Astrocyte (in vitro differentiated cells and primary cell): ENCODE measurements around the gene STRBP. TPM values are rescaled to one million over a fixed set of nuclear protein-coding genes. Genes with fewer than 3 reads are reported as not detected.

Source experiments
- DNase-seq: peaks from one replicate; pipeline ENCODE4 v3.0.0-alpha.2; 2010; ENCODE audit warnings: low read depth
- FAIRE-seq: peaks from 2 replicates; lab custom pipeline; 2011; peaks lifted over from hg19 to GRCh38; lab: Jason Lieb, UNC
- H2AFZ ChIP-seq: 2 replicates; pipeline ENCODE4 v1.6.0; 2012; ENCODE audit warnings: low read depth, low read length, inconsistent platforms
- H3K27ac ChIP-seq: 2 replicates; pipeline ENCODE4 v1.5.1; 2011; ENCODE audit warnings: low read depth, low read length, inconsistent platforms
- H3K27me3 ChIP-seq: 2 replicates; pipeline ENCODE4 v1.6.0; 2011; ENCODE audit warnings: low read length, inconsistent platforms; ENCODE audit not compliant: insufficient read depth
- H3K36me3 ChIP-seq: 2 replicates; pipeline ENCODE4 v1.5.1; 2011; ENCODE audit warnings: low read length, inconsistent platforms; ENCODE audit not compliant: insufficient read depth
- H3K4me1 ChIP-seq: 2 replicates; pipeline ENCODE4 v1.5.1; 2011; ENCODE audit warnings: low read length, inconsistent platforms; ENCODE audit not compliant: insufficient read depth
- H3K4me2 ChIP-seq: 2 replicates; pipeline ENCODE4 v1.6.0; 2012; ENCODE audit warnings: low read length, inconsistent platforms
- H3K4me3 ChIP-seq: 2 replicates; pipeline ENCODE4 v1.5.1; 2011; ENCODE audit warnings: low read depth, mild to moderate bottlenecking, low read length, inconsistent platforms; ENCODE audit not compliant: insufficient read depth
- H3K79me2 ChIP-seq: 2 replicates; pipeline ENCODE4 v1.6.0; 2012; ENCODE audit warnings: mild to moderate bottlenecking, low read length, inconsistent platforms; ENCODE audit not compliant: insufficient read depth
- H3K9ac ChIP-seq: 2 replicates; pipeline ENCODE4 v1.6.0; 2012; ENCODE audit warnings: mild to moderate bottlenecking, low read length, inconsistent platforms
- H3K9me3 ChIP-seq: 2 replicates; pipeline ENCODE4 v1.5.1; 2012; ENCODE audit warnings: low read depth, mild to moderate bottlenecking, low read length, inconsistent platforms; ENCODE audit not compliant: insufficient read depth
- H4K20me1 ChIP-seq: 2 replicates; pipeline ENCODE4 v1.6.0; 2012; ENCODE audit warnings: low read length, inconsistent platforms; ENCODE audit not compliant: insufficient read depth
- H3K27ac Mint-ChIP-seq: one replicate; pipeline ENCODE4 v1.8.0; 2021; ENCODE audit warnings: mild to moderate bottlenecking, mixed read lengths; ENCODE audit not compliant: unreplicated experiment
- H3K27me3 Mint-ChIP-seq: one replicate; pipeline ENCODE4 v1.8.0; 2021; ENCODE audit warnings: low read depth, mixed read lengths; ENCODE audit not compliant: unreplicated experiment
- H3K36me3 Mint-ChIP-seq: one replicate; pipeline ENCODE4 v1.8.0; 2021; ENCODE audit warnings: low read depth, mixed read lengths; ENCODE audit not compliant: unreplicated experiment
- H3K4me1 Mint-ChIP-seq: one replicate; pipeline ENCODE4 v1.8.0; 2021; ENCODE audit warnings: low read depth, mixed read lengths; ENCODE audit not compliant: unreplicated experiment
- H3K4me3 Mint-ChIP-seq: one replicate; pipeline ENCODE4 v1.8.0; 2021; ENCODE audit warnings: mild to moderate bottlenecking, moderate library complexity, mixed read lengths; ENCODE audit not compliant: unreplicated experiment
- H3K9me3 Mint-ChIP-seq: one replicate; pipeline ENCODE4 v1.8.0; 2021; ENCODE audit warnings: mild to moderate bottlenecking, mixed read lengths; ENCODE audit not compliant: unreplicated experiment
- CTCF ChIP-seq: IDR thresholded peaks from 2 replicates; pipeline ENCODE4 v1.5.1; 2011; ENCODE audit warnings: low read depth, mild to moderate bottlenecking, inconsistent platforms, low read length, moderate library complexity; ENCODE audit not compliant: insufficient read depth
- EZH2 ChIP-seq: IDR thresholded peaks from 2 replicates; pipeline ENCODE4 v1.6.1; 2012; ENCODE audit warnings: mild to moderate bottlenecking, low read length, inconsistent platforms; ENCODE audit not compliant: insufficient read depth
- total RNA-seq: library from RNA; stranded (reverse); gene quantifications from 2 replicates; pipeline ENCODE4 v1.2.1, GENCODE V29; 2021

Gene STRBP
- total RNA-seq, 1 donor from 2014 or later, result 13.1 TPM

GRCh38 chr9:123120131-123120530, 148.3 kb downstream of the STRBP start:
- H3K27ac ChIP-seq, result no peak overlapping the region
- Mint-ChIP-seq H3K9me3 (no peaks in the 10 kb centered on the region), H3K4me1 (peaks cover 10% of the 10 kb centered on the region), H3K27ac (no peak overlapping the region), H3K36me3 (peaks cover 14% of the 10 kb centered on the region), H3K4me3 (no peak overlapping the region), H3K27me3 (no peaks in the 10 kb centered on the region)
- peak overlapping the region; percentile 16 for H3K4me2 ChIP-seq
- H3K9me3 ChIP-seq, result no peaks in the 10 kb centered on the region
- no peaks in the 10 kb centered on the region for H3K79me2 ChIP-seq
- DNase-seq (peak; percentile 32), FAIRE-seq (no peak)
- peaks cover 8% of the 10 kb centered on the region for H3K4me1 ChIP-seq
- no peaks in the 10 kb centered on the region for H4K20me1 ChIP-seq
- H2AFZ ChIP-seq, result no peak overlapping the region
- H3K9ac ChIP-seq, result no peak overlapping the region
- H3K4me3 ChIP-seq, result no peak overlapping the region
- TF ChIP-seq EZH2 (no peak), CTCF (no peak)
- H3K27me3 ChIP-seq, result no peaks in the 10 kb centered on the region
- no peaks in the 10 kb centered on the region for H3K36me3 ChIP-seq

DNA sequence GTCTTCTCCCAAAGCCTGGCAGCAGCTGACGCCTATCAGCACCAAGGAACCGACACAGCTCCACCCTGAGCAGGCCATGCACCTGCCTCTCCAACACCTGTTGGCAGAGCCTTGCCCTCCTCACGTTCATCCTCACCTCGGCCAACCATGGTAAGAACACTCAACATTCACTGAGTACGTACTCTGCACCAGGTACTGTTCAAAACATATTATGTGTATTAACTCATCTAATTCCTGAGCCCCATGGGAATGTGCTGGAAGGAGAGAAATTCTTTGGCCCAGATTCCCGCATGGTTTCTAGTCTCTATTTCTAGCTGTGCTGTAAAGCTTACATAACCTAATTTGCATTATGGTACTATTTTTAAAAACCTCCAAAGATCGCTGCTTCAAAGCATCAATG, 148.8 kb downstream of the STRBP start:
- H3K4me2 ChIP-seq, result peak overlapping the region; percentile 16
- H3K27ac ChIP-seq, result no peak overlapping the region
- H4K20me1 ChIP-seq, result no peaks in the 10 kb centered on the region
- Mint-ChIP-seq H3K4me3 (no peak overlapping the region), H3K27ac (no peak overlapping the region), H3K27me3 (no peaks in the 10 kb centered on the region), H3K36me3 (peaks cover 14% of the 10 kb centered on the region), H3K9me3 (no peaks in the 10 kb centered on the region), H3K4me1 (peaks cover 10% of the 10 kb centered on the region)
- no peaks in the 10 kb centered on the region for H3K79me2 ChIP-seq
- H3K9me3 ChIP-seq, result no peaks in the 10 kb centered on the region
- no peak for FAIRE-seq
- no peak overlapping the region for H2AFZ ChIP-seq
- no peak overlapping the region for H3K9ac ChIP-seq
- no peaks in the 10 kb centered on the region for H3K27me3 ChIP-seq
- TF ChIP-seq EZH2, result no peak
- TF ChIP-seq CTCF, result no peak
- H3K36me3 ChIP-seq, result no peaks in the 10 kb centered on the region
- DNase-seq, result peak; percentile 56
- H3K4me1 ChIP-seq, result peaks cover 8% of the 10 kb centered on the region
- H3K4me3 ChIP-seq, result no peak overlapping the region

DNA sequence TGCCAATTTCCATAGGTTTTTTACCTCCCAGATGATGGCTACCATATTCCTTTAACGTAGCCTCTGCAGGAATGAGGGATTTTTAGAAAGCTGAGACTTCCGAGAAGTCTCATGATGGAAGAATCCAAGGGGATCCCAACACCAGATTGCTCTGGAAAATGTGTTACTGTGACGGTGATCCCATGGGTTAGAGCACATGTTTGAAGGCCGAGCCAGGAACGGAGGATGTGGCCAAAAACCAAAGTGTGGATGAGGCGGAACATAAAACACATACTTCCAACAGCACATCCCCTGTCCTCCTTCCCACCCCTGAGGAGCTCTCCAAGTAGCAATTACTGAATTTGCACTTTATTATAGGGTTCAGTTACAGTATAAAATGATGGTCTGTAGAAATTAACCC, 152.3 kb downstream of the STRBP start:
- Histone ChIP-seq H3K9me3 (no peaks in the 10 kb centered on the region), H3K36me3 (no peaks in the 10 kb centered on the region), H3K9ac (no peak overlapping the region), H3K4me2 (no peak overlapping the region), H3K4me3 (no peak overlapping the region), H3K27ac (no peak overlapping the region), H3K4me1 (peaks cover 8% of the 10 kb centered on the region), H3K79me2 (no peaks in the 10 kb centered on the region), H2AFZ (no peak overlapping the region), H4K20me1 (no peaks in the 10 kb centered on the region), H3K27me3 (no peaks in the 10 kb centered on the region)
- Mint-ChIP-seq H3K27ac (no peak overlapping the region), H3K36me3 (peaks cover 14% of the 10 kb centered on the region), H3K4me1 (peaks cover 10% of the 10 kb centered on the region), H3K27me3 (no peaks in the 10 kb centered on the region), H3K4me3 (no peak overlapping the region), H3K9me3 (no peaks in the 10 kb centered on the region)
- DNase-seq (no peak), FAIRE-seq (no peak)
- TF ChIP-seq EZH2 (no peak), CTCF (no peak)
